Measurements from ENCODE around the gene PHF20. TPM values are rescaled to one million over a fixed set of nuclear protein-coding genes. Genes with fewer than 3 reads are reported as not detected.
A peak's percentile ranks its signal among the peaks of the same experiment; 100 is the strongest.

The PHF20 gene
- polyA plus RNA-seq, 1 donor (not counting 4 experiments of a cell fraction or from before 2014, with no cell fraction given): 31.9 TPM

DNA sequence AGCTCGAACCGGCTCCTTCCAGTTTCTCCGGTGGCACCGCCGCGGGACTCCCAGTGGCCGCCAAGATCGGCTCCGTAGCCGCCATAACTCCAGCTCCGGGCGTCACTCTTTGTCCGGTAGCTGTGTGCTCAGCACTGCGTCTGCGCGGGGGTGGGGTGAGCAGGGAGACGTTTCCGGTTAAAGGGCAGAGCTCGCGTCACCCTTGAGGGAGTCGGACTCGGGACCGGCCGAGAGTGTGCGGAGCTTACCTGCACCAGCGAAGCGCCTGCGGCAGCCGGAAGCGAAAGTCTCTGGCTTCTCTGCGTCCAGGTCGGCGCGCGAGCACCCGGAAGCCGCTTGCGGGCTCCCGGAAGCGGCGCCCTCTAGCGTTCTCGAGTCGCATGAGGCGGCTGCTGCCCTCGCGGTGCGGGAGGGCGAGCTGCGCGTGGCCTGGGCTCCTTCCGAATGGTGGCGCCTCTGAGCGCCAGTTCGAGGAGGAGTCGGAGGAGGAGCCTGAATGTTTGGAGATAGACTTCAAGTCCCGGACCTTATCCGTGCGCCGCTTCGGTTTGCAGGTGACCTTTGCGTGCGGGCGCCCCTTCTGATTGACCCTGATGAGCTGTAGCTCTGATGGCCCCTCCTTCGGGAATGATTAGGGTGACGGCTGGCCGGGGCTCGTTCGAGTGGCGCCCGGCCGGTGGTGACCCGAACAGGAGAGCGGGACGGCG is 182.5 kb downstream of the PHF20 start, which contains the start of gene SCAND1:
TSS of gene SCAND1 (minus strand) at position 303 of the 707 bp plus-strand sequence. CDS start at position 85, 218 bp downstream.
- Histone ChIP-seq H3K4me3 (ENCODE audit: control insufficient read depth in 2 of 3, extremely low read depth in 1 of 3, insufficient read depth in 2 of 3, low read depth in 1 of 3, low read length in 3 of 3) (peak within 1 kb of the TSS; percentile 79 to 90 (median 86)), H2AFZ (ENCODE audit: control insufficient read depth, low read length) (peak within 1 kb of the TSS; percentile 87), H3K9me3 (ENCODE audit: control insufficient read depth, low read depth, low read length) (no peaks in the 10 kb centered on the region), H3K4me1 (ENCODE audit: control insufficient read depth, extremely low read depth, insufficient read depth, low read length) (peaks cover 11% of the 10 kb centered on the region), H3K27me3 (ENCODE audit: control insufficient read depth, extremely low read depth, insufficient read depth, low read length) (no peaks in the 10 kb centered on the region), H3K79me2 (ENCODE audit: control insufficient read depth, insufficient read depth, low read length) (peaks cover 22% of the 10 kb centered on the region), H3K27ac (ENCODE audit: control insufficient read depth, insufficient read depth, low read length) (peak within 1 kb of the TSS; percentile 95), H3K36me3 (ENCODE audit: control insufficient read depth in 2 of 2, extremely low read depth in 1 of 2, insufficient read depth in 2 of 2, low read length in 2 of 2) (no peaks in the 10 kb centered on the region), H3K4me2 (ENCODE audit: control insufficient read depth, extremely low read depth, insufficient read depth, low read depth, low read length) (peak within 1 kb of the TSS; percentile 95), H3K9ac (ENCODE audit: control insufficient read depth, extremely low read depth, insufficient read depth, low read length) (peak within 1 kb of the TSS; percentile 98), H3K9me1 (ENCODE audit: control insufficient read depth, extremely low read depth, insufficient read depth, low read length) (no peaks in the 10 kb centered on the region), H4K20me1 (ENCODE audit: control insufficient read depth, extremely low read depth, insufficient read depth, low read length) (no peaks in the 10 kb centered on the region)
- dilution Hi-C loops (cut with MboI; ENCODE audit: extremely low pct_ligation_motif_present, low sequenced_read_pairs): no loop called here
- FAIRE-seq (peak; percentile 17), DNase-seq (ENCODE audit: low read depth, low spot score) (peak; percentile 92)
- no peak for TF ChIP-seq EZH2 (IDR thresholded peaks at IDR 0.05; ENCODE audit: low read length)
- peak; percentile 95 to 100 (median 97) for TF ChIP-seq CTCF (optimal IDR thresholded peaks at IDR 0.05 in 1 of 3, IDR thresholded peaks at IDR 0.05 in 1 of 3, conservative IDR thresholded peaks at IDR 0.05 in 1 of 3; ENCODE audit: extremely low read depth in 1 of 3, insufficient read depth in 2 of 3, low read length in 3 of 3)

DNA sequence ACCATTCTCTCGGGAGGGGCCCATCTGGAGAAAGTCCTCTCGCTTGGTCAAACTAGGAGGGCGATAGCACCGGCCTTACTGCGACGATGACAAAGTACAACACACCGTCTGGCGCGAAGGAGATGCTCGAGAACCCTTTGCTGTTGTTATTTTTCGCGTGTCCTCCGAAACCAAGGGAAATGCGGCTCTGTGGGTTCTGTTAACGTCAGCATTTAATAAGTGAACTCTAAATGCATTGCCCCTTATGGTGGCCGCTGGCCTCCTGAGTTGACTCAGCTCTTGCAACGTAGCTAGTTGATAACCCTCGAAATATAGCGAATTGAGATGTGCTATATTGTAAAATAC is 183.1 kb downstream of the PHF20 start:
- dilution Hi-C loops (cut with MboI; ENCODE audit: extremely low pct_ligation_motif_present, low sequenced_read_pairs): no loop called here
- Histone ChIP-seq H3K4me2 (ENCODE audit: control insufficient read depth, extremely low read depth, insufficient read depth, low read depth, low read length) (peak overlapping the region; percentile 84), H2AFZ (ENCODE audit: control insufficient read depth, low read length) (peak overlapping the region; percentile 66), H3K9me3 (ENCODE audit: control insufficient read depth, low read depth, low read length) (no peaks in the 10 kb centered on the region), H3K79me2 (ENCODE audit: control insufficient read depth, insufficient read depth, low read length) (peaks cover 22% of the 10 kb centered on the region), H3K27ac (ENCODE audit: control insufficient read depth, insufficient read depth, low read length) (peak overlapping the region; percentile 95), H3K9me1 (ENCODE audit: control insufficient read depth, extremely low read depth, insufficient read depth, low read length) (no peaks in the 10 kb centered on the region), H3K9ac (ENCODE audit: control insufficient read depth, extremely low read depth, insufficient read depth, low read length) (peak overlapping the region; percentile 98), H4K20me1 (ENCODE audit: control insufficient read depth, extremely low read depth, insufficient read depth, low read length) (no peaks in the 10 kb centered on the region), H3K27me3 (ENCODE audit: control insufficient read depth, extremely low read depth, insufficient read depth, low read length) (no peaks in the 10 kb centered on the region), H3K36me3 (ENCODE audit: control insufficient read depth in 2 of 2, extremely low read depth in 1 of 2, insufficient read depth in 2 of 2, low read length in 2 of 2) (no peaks in the 10 kb centered on the region), H3K4me3 (ENCODE audit: control insufficient read depth in 2 of 3, extremely low read depth in 1 of 3, insufficient read depth in 2 of 3, low read depth in 1 of 3, low read length in 3 of 3) (peak overlapping the region; percentile 46 to 90 (median 86)), H3K4me1 (ENCODE audit: control insufficient read depth, extremely low read depth, insufficient read depth, low read length) (peaks cover 11% of the 10 kb centered on the region)
- FAIRE-seq: no peak
- no peak for DNase-seq (ENCODE audit: low read depth, low spot score)
- TF ChIP-seq CTCF (optimal IDR thresholded peaks at IDR 0.05 in 1 of 3, IDR thresholded peaks at IDR 0.05 in 1 of 3, conservative IDR thresholded peaks at IDR 0.05 in 1 of 3; ENCODE audit: extremely low read depth in 1 of 3, insufficient read depth in 2 of 3, low read length in 3 of 3) (no peak), EZH2 (IDR thresholded peaks at IDR 0.05; ENCODE audit: low read length) (no peak)
